Measurements from ENCODE around the gene YWHAB.

The YWHAB gene

GRCh38 chr20:44948107-44948506 is 62.6 kb downstream of the YWHAB start:
- TF ChIP-seq CTCF (conservative IDR thresholded peaks at IDR 0.05; ENCODE audit: low read depth, low read length), result no peak
- H3K4me3 ChIP-seq (ENCODE audit: low read depth, low read length), result no peak overlapping the region
- DNase-seq (ENCODE audit: low read depth), result no peak

- TF ChIP-seq CTCF (conservative IDR thresholded peaks at IDR 0.05; ENCODE audit: low read depth, low read length), result no peak
- DNase-seq (ENCODE audit: low read depth), result no peak
- no peak overlapping the region for H3K4me3 ChIP-seq (ENCODE audit: low read depth, low read length)
Measured at GRCh38 chr20:44948513-44948912, 63.0 kb downstream of the YWHAB start.

- DNase-seq (ENCODE audit: low read depth), result no peak
- no peak overlapping the region for H3K4me3 ChIP-seq (ENCODE audit: low read depth, low read length)
- no peak for TF ChIP-seq CTCF (conservative IDR thresholded peaks at IDR 0.05; ENCODE audit: low read depth, low read length)
Measured at GRCh38 chr20:44950368-44950767, 64.9 kb downstream of the YWHAB start.

GRCh38 chr20:44952731-44953130 is 67.2 kb downstream of the YWHAB start:
- DNase-seq (ENCODE audit: low read depth), result no peak
- TF ChIP-seq CTCF (conservative IDR thresholded peaks at IDR 0.05; ENCODE audit: low read depth, low read length), result no peak
- H3K4me3 ChIP-seq (ENCODE audit: low read depth, low read length), result no peak overlapping the region

GRCh38 chr20:44954211-44954610 is 68.7 kb downstream of the YWHAB start:
- H3K4me3 ChIP-seq (ENCODE audit: low read depth, low read length), result no peak overlapping the region
- no peak for DNase-seq (ENCODE audit: low read depth)
- no peak for TF ChIP-seq CTCF (conservative IDR thresholded peaks at IDR 0.05; ENCODE audit: low read depth, low read length)

DNA sequence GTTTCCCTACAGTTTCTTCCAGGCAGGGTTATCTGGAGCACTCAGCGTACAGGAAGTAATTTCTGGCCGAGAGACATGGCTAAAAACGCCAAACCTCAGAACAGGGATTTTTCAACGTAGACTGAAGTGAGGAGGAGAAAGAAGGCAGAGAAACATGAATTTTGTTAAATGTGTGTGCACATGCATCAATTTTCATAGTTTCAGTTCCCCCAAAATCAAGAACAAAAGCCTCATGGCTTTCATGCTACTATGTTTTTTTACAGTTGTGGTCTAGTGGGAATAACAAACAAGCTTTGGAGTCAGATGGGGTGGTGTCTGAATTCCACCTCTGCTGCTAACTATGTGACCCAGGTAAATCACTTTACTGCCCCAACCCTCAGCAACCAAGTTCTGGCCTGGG is 69.8 kb downstream of the YWHAB start:
- no peak for DNase-seq (ENCODE audit: low read depth)
- TF ChIP-seq CTCF (conservative IDR thresholded peaks at IDR 0.05; ENCODE audit: low read depth, low read length), result no peak
- H3K4me3 ChIP-seq (ENCODE audit: low read depth, low read length), result no peak overlapping the region

DNA sequence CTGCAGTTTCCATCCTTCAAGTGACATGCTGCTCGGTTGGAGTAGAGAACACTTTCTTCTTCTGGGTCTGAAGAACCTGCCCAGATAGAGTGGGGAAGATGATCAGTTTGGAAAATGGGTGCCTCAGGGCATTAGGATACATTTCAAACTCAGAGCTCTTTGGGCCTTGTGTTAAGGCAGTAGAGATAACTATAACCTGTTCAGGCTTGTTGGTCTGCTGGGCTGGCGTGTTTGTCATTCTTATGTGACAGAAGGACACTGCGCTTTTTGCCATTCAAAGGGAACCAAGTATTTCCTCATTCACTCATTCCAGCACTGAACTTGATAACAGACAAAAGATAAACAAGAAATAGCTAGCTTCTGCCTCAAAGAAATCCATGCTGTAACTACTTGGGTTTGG is 70.9 kb downstream of the YWHAB start:
- no peak for TF ChIP-seq CTCF (conservative IDR thresholded peaks at IDR 0.05; ENCODE audit: low read depth, low read length)
- H3K4me3 ChIP-seq (ENCODE audit: low read depth, low read length), result no peak overlapping the region
- DNase-seq (ENCODE audit: low read depth), result no peak
